Stimulated activated CD4-positive, alpha-beta T cell treated with anti-CD3 and anti-CD28 coated beads, Interleukin-1b, Interleukin-23, amount 100 ng/mL, for 1 hour (primary cell): ENCODE results near the gene CFAP45.

Experiments used
- DNase-seq, 2 donors: peaks; one replicate each; pipeline ENCODE4 v3.0.0-alpha.2; 2020; ENCODE audit warnings: low read depth in 2 of 2

Gene CFAP45, protein sequence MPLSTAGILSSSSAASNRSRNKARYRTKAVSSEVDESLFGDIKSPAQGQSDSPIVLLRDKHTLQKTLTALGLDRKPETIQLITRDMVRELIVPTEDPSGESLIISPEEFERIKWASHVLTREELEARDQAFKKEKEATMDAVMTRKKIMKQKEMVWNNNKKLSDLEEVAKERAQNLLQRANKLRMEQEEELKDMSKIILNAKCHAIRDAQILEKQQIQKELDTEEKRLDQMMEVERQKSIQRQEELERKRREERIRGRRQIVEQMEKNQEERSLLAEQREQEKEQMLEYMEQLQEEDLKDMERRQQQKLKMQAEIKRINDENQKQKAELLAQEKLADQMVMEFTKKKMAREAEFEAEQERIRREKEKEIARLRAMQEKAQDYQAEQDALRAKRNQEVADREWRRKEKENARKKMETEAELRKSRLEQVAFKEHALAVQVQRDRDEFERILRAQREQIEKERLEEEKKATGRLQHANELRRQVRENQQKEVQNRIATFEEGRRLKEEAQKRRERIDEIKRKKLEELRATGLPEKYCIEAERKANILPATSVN

GRCh38 chr1:159900086-159900680, at the start of gene CFAP45:
Gene CFAP45 (minus strand): TSS chr1:159900165. CDS start chr1:159900098, 67 bp downstream.
- DNase-seq = no peak

DNA sequence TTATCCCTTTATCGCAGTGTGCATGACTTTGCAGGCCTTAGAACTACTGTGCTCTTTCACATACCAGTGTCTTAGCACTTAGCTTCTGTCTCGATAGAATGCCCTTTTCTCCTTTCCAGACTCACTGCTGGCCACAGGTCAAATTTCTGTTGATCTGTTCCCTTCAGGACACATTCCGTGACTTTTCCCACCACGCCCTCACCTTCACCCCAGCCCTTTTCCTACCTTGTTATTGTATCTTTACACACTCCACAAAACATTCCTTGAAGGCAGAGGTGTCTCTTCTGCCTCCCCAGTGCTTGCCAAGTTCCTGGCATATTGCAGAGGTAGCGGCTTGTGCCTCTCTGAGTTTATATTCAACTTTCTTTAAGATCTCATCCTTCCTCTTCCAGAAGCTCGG, 49.2 kb upstream of the CFAP45 start:
- no peak for DNase-seq

- no peak for DNase-seq
Measured at GRCh38 chr1:159947942-159948341, 48.0 kb upstream of the CFAP45 start.

- no peak for DNase-seq
Measured at GRCh38 chr1:159946242-159947187, 46.5 kb upstream of the CFAP45 start.

- peak; percentile 27 to 60 for DNase-seq
Measured at GRCh38 chr1:159945483-159946241, 45.7 kb upstream of the CFAP45 start, which contains the start of gene IGSF9. Gene IGSF9 (minus strand): TSS chr1:159945613. CDS start chr1:159943454, 2,159 bp downstream.

GRCh38 chr1:159944623-159945455, 44.9 kb upstream of the CFAP45 start:
- no peak for DNase-seq

DNA sequence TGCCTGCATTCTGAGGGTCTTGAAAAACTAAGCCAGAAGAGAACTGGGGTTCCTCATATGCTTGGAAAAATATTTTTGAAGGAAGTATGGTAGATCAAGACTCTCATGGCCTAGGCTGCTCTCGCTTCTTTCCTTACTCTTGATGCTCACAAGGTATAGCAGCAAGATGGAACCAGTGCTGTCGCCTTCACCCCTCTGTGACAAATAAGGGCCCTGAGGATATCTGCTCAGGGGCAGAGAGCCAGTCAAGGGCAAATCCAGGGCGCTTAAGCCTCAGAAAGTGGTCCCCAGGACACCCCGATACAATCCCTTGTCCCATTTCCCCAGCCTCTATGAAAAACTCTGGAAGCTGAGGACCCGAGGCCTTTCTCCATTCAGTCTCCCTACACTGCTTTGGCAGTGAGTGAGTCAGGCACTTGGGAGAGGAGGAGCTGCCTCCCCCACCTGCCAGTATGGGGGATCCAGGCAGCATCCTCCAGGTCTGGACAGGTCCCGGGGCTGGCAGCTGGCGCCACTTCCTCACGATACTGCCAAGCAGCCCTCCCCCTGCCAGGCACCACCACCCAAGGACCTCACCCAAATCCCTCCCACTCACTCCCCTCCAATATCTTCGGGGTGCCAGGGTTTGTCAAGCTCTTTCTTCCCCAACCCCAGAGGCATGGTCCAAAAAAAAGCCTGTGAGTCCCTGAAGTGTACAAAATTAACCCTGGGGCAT, 44.1 kb upstream of the CFAP45 start:
- no peak for DNase-seq

GRCh38 chr1:159943278-159943640, 43.3 kb upstream of the CFAP45 start:
- DNase-seq = no peak

DNA sequence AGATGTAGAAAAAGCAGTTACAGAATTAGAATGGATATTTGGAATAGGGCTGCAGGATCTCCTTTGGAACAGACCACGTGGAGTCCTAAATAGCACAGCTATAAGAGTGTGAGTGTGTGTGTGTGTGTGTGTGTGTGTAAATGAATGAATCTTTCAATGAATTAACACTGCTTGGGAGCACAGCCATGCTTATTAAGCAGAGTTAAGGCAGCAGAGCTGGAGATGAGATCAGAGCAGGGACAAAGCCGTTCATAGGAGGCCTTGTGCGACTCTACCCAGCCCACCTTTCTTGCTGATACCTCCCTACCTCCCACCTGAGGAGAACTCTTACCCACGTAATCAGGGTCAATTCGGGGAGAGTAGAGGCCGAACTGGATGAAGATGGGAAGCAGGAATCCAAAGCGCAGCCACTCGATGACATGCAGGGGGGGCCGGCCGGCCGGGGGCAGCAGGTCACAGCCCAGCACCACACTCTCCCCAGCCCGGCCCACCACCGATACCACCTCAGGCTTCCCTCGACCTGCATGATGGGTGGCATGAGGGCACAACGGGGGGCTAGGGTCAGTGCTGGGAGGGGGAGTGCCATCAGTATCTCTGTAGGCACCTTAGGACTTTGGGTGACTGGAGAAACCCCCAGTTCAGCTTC, 42.8 kb upstream of the CFAP45 start:
- DNase-seq = no peak

GRCh38 chr1:159941591-159942560, 41.9 kb upstream of the CFAP45 start:
- no peak for DNase-seq

GRCh38 chr1:159941141-159941540, 41.2 kb upstream of the CFAP45 start:
- no peak for DNase-seq

GRCh38 chr1:159940006-159940620, 40.1 kb upstream of the CFAP45 start:
- DNase-seq = no peak

DNA sequence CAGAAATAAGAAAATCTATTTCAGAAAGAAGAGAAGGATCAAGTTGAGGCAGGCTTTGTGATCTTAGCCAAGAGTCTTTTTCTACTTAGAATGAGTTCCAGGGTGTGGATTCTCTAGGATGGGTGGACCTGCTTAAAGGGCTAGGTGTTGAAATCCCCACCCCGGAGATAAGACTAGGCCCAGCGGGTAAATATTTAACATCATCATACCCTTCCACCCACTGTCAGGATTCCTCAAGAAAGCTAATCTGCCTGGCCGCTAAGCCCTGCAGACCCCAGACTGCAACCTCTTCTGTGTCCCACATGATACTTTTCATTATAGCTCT, 39.7 kb upstream of the CFAP45 start:
- DNase-seq = no peak

DNA sequence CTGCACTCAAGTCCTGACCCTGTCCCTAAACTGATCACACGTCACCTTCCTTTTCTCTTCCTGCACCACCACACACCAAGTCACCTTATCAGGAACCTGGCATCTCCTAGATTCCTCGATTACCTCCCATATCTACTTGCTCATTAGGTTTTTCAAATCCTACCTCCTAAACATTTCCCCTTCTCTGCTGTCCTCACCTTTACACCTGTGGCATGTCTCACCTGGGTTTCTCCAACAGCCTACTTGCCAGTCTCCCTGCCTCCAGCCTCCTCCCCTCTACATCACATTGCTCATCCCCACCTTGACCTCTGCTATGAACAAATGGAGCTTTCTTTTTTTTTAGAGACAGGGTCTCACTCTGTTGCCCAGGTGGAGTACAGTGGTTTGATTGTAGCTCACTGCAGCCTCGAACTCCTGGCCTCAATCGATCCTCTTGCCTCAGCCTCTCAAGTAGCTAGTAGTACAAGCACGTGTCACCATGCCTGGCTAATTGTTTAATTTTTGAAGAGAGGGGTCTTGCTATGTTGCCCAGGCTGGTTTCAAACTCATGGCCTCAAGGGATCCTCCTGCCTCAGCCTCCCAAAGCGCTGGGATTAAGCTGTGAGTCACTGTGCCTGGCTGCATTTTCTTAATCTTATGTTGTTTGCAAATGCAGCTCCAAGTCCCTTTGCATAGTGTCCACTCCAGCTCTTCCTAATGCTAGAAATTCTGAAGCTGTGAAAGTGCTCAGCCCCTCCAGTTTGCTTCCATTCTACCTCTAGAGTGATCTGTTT, 39.1 kb upstream of the CFAP45 start:
- DNase-seq = no peak

GRCh38 chr1:159938211-159938852, 38.4 kb upstream of the CFAP45 start:
- no peak for DNase-seq

- no peak for DNase-seq
Measured at GRCh38 chr1:159937054-159937750, 37.2 kb upstream of the CFAP45 start.
